ENCODE measurements around the gene FSTL5.
"Not testable (repeated sequence)": the region's sequence is repeated elsewhere in the genome, so short reads cannot be mapped to it uniquely, and the experiment has no call there.

Gene FSTL5

GRCh38 chr4:162163892-162164759 is at the start of gene FSTL5:
Gene FSTL5, minus strand, starts transcription at chr4:162164000. Its CDS starts 52,604 bp downstream, at chr4:162111396.
- Histone ChIP-seq H3K4me3 (peak within 1 kb of the TSS; percentile 64), H3K27ac (no peak within 1 kb of the TSS), H3K4me1 (no peaks in the 10 kb centered on the region), H3K36me3 (no peaks in the 10 kb centered on the region), H3K9ac (no peak within 1 kb of the TSS), H3K27me3 (no peaks in the 10 kb centered on the region), H4K20me1 (no peaks in the 10 kb centered on the region), H3K9me3 (no peaks in the 10 kb centered on the region), H3K4me2 (peak within 1 kb of the TSS; percentile 64)
- TF ChIP-seq Cebpa-rat (IDR thresholded peaks at IDR 0.05): no peak

GRCh38 chr4:162209706-162210105 is 45.9 kb upstream of the FSTL5 start:
- H3K4me3 ChIP-seq: no peak overlapping the region
- H3K9ac ChIP-seq: no peak overlapping the region
- H3K4me2 ChIP-seq: no peak overlapping the region
- H3K9me3 ChIP-seq: no peaks in the 10 kb centered on the region
- no peak for TF ChIP-seq Cebpa-rat (IDR thresholded peaks at IDR 0.05)
- no peak overlapping the region for H3K27ac ChIP-seq
- H4K20me1 ChIP-seq: no peaks in the 10 kb centered on the region
- no peaks in the 10 kb centered on the region for H3K27me3 ChIP-seq
- no peaks in the 10 kb centered on the region for H3K4me1 ChIP-seq
- H3K36me3 ChIP-seq: no peaks in the 10 kb centered on the region

GRCh38 chr4:162203478-162203877 is 39.7 kb upstream of the FSTL5 start:
- H3K9ac ChIP-seq, H3K27me3 ChIP-seq, H3K9me3 ChIP-seq, H3K4me3 ChIP-seq, H4K20me1 ChIP-seq, H3K4me2 ChIP-seq, H3K36me3 ChIP-seq, H3K27ac ChIP-seq, H3K4me1 ChIP-seq: not testable (repeated sequence)

- Histone ChIP-seq H3K4me1 (peaks cover 5% of the 10 kb centered on the region; the same call in 1 of the 2 replicates), H3K9ac (no peak overlapping the region), H3K4me3 (no peak overlapping the region), H3K4me2 (no peak overlapping the region), H4K20me1 (no peaks in the 10 kb centered on the region), H3K27ac (no peak overlapping the region), H3K36me3 (no peaks in the 10 kb centered on the region), H3K9me3 (peaks cover 5% of the 10 kb centered on the region; the same call in 1 of the 2 replicates), H3K27me3 (no peaks in the 10 kb centered on the region)
- no peak for TF ChIP-seq Cebpa-rat (IDR thresholded peaks at IDR 0.05)
Measured at GRCh38 chr4:162201673-162202072, 37.9 kb upstream of the FSTL5 start.

GRCh38 chr4:162170509-162170908 is 6.7 kb upstream of the FSTL5 start:
- Histone ChIP-seq H3K4me1 (no peaks in the 10 kb centered on the region), H4K20me1 (no peaks in the 10 kb centered on the region), H3K9ac (no peak overlapping the region), H3K4me3 (no peak overlapping the region), H3K36me3 (no peaks in the 10 kb centered on the region), H3K9me3 (no peaks in the 10 kb centered on the region), H3K27me3 (no peaks in the 10 kb centered on the region), H3K27ac (no peak overlapping the region), H3K4me2 (no peak overlapping the region)
- no peak for TF ChIP-seq Cebpa-rat (IDR thresholded peaks at IDR 0.05)

- no peak for TF ChIP-seq Cebpa-rat (IDR thresholded peaks at IDR 0.05)
- Histone ChIP-seq H3K36me3 (no peaks in the 10 kb centered on the region), H3K9me3 (no peaks in the 10 kb centered on the region), H3K4me3 (no peak overlapping the region), H3K27ac (no peak overlapping the region), H3K4me1 (no peaks in the 10 kb centered on the region), H3K9ac (no peak overlapping the region), H3K27me3 (no peaks in the 10 kb centered on the region), H4K20me1 (no peaks in the 10 kb centered on the region), H3K4me2 (no peak overlapping the region)
Measured at GRCh38 chr4:162164906-162165510, 1.2 kb upstream of the FSTL5 start.

GRCh38 chr4:162162672-162163071 is 1.1 kb downstream of the FSTL5 start:
- no peak overlapping the region for H3K27ac ChIP-seq
- H3K4me3 ChIP-seq: no peak overlapping the region
- H3K9ac ChIP-seq: no peak overlapping the region
- H3K4me1 ChIP-seq: no peaks in the 10 kb centered on the region
- no peak overlapping the region for H3K4me2 ChIP-seq
- no peaks in the 10 kb centered on the region for H4K20me1 ChIP-seq
- H3K9me3 ChIP-seq: no peaks in the 10 kb centered on the region
- no peaks in the 10 kb centered on the region for H3K36me3 ChIP-seq
- no peak for TF ChIP-seq Cebpa-rat (IDR thresholded peaks at IDR 0.05)
- H3K27me3 ChIP-seq: no peaks in the 10 kb centered on the region

- Histone ChIP-seq H3K9me3 (no peaks in the 10 kb centered on the region), H3K4me1 (no peaks in the 10 kb centered on the region), H3K36me3 (no peaks in the 10 kb centered on the region), H3K4me2 (no peak overlapping the region), H3K9ac (no peak overlapping the region), H3K27me3 (no peaks in the 10 kb centered on the region), H4K20me1 (no peaks in the 10 kb centered on the region), H3K27ac (no peak overlapping the region), H3K4me3 (no peak overlapping the region)
- TF ChIP-seq Cebpa-rat (IDR thresholded peaks at IDR 0.05): no peak
Measured at GRCh38 chr4:162157241-162157640, 6.6 kb downstream of the FSTL5 start.

GRCh38 chr4:162154862-162155540 is 8.8 kb downstream of the FSTL5 start:
- H3K36me3 ChIP-seq: no peaks in the 10 kb centered on the region
- no peak overlapping the region for H3K9ac ChIP-seq
- H3K4me1 ChIP-seq: 0 out of 2 replicates have a peak, but pooled peaks cover 3% of the 10 kb centered on the region
- no peak overlapping the region for H3K4me3 ChIP-seq
- H3K27me3 ChIP-seq: no peaks in the 10 kb centered on the region
- no peaks in the 10 kb centered on the region for H3K9me3 ChIP-seq
- no peaks in the 10 kb centered on the region for H4K20me1 ChIP-seq
- no peak for TF ChIP-seq Cebpa-rat (IDR thresholded peaks at IDR 0.05)
- no peak overlapping the region for H3K27ac ChIP-seq
- no peak overlapping the region for H3K4me2 ChIP-seq

- 0 out of 2 replicates have a peak, but pooled peaks cover 5% of the 10 kb centered on the region for H3K4me1 ChIP-seq
- no peak overlapping the region for H3K9ac ChIP-seq
- no peaks in the 10 kb centered on the region for H3K9me3 ChIP-seq
- no peaks in the 10 kb centered on the region for H3K36me3 ChIP-seq
- H3K27ac ChIP-seq: no peak overlapping the region
- no peak overlapping the region for H3K4me2 ChIP-seq
- no peak for TF ChIP-seq Cebpa-rat (IDR thresholded peaks at IDR 0.05)
- no peak overlapping the region for H3K4me3 ChIP-seq
- H3K27me3 ChIP-seq: no peaks in the 10 kb centered on the region
- H4K20me1 ChIP-seq: no peaks in the 10 kb centered on the region
Measured at GRCh38 chr4:162151850-162152249, 11.9 kb downstream of the FSTL5 start.

Data from BLaER1 (cell line).